A549 (cell line): ENCODE measurements around the gene ITM2C.

Experiments
- CTCF ChIP-seq: fragments of >200 bp; sonication (Bioruptor Twin); formaldehyde crosslinking; IDR thresholded peaks from 3 replicates; pipeline ENCODE4 v1.5.1; 2016
- GATA3 ChIP-seq: IDR thresholded peaks from 2 replicates; pipeline ENCODE4 v1.6.1; 2012; ENCODE audit warnings: borderline replicate concordance
- HDAC2 ChIP-seq: fragments of 200-600 bp; sonication (generic); IDR thresholded peaks from 2 replicates; pipeline ENCODE4 v1.6.1; 2016
- POLR2A ChIP-seq: IDR thresholded peaks from 2 replicates; pipeline ENCODE4 v1.6.1; 2012; ENCODE audit warnings: mild to moderate bottlenecking, low read length

GRCh38 chr2:230868161-230868946 lies 3.6 kb downstream of the ITM2C start:
- TF ChIP-seq CTCF (no peak), GATA3 (no peak), POLR2A (no peak), HDAC2 (no peak)
